Left hindlimb (tissue), 1 donor: ENCODE measurements around the gene SCUBE1.
"Not testable (repeated sequence)": the region's sequence is repeated elsewhere in the genome, so short reads cannot be mapped to it uniquely, and the experiment has no call there.

ENCODE experiments used
- DNase-seq: peaks from one replicate; pipeline ENCODE4 v3.0.0-alpha.2; 2018

SCUBE1 gene

GRCh38 chr22:43299736-43300135, 43.4 kb downstream of the SCUBE1 start:
- no peak for DNase-seq

GRCh38 chr22:43298062-43298801, 44.9 kb downstream of the SCUBE1 start:
- no peak for DNase-seq

GRCh38 chr22:43297270-43298061, 45.7 kb downstream of the SCUBE1 start:
- DNase-seq: no peak

- DNase-seq: no peak
Observed at GRCh38 chr22:43296276-43296902, 46.8 kb downstream of the SCUBE1 start.

GRCh38 chr22:43295660-43296059, 47.5 kb downstream of the SCUBE1 start:
- no peak for DNase-seq

GRCh38 chr22:43295173-43295572, 48.0 kb downstream of the SCUBE1 start:
- DNase-seq: no peak

- no peak for DNase-seq
Observed at GRCh38 chr22:43293655-43294392, 49.3 kb downstream of the SCUBE1 start.

- no peak for DNase-seq
Observed at GRCh38 chr22:43293259-43293654, 49.9 kb downstream of the SCUBE1 start.

- DNase-seq: no peak
Observed at GRCh38 chr22:43292630-43293018, 50.5 kb downstream of the SCUBE1 start.

- no peak for DNase-seq
Observed at GRCh38 chr22:43291381-43291780, 51.8 kb downstream of the SCUBE1 start.

- DNase-seq: no peak
Observed at GRCh38 chr22:43289976-43290721, 53.0 kb downstream of the SCUBE1 start.

GRCh38 chr22:43289531-43289963, 53.6 kb downstream of the SCUBE1 start:
- DNase-seq: no peak

- DNase-seq: no peak
Observed at GRCh38 chr22:43288807-43289420, 54.3 kb downstream of the SCUBE1 start.

- DNase-seq: no peak
Observed at GRCh38 chr22:43288378-43288777, 54.8 kb downstream of the SCUBE1 start.

- no peak for DNase-seq
Observed at GRCh38 chr22:43287441-43287840, 55.7 kb downstream of the SCUBE1 start.

- no peak for DNase-seq
Observed at GRCh38 chr22:43281394-43281793, 61.8 kb downstream of the SCUBE1 start.

GRCh38 chr22:43280523-43280886, 62.7 kb downstream of the SCUBE1 start:
- not testable (repeated sequence) for DNase-seq

- DNase-seq: no peak
Observed at GRCh38 chr22:43279867-43280522, 63.2 kb downstream of the SCUBE1 start.

- DNase-seq: no peak
Observed at GRCh38 chr22:43277987-43278601, 65.1 kb downstream of the SCUBE1 start.

- no peak for DNase-seq
Observed at GRCh38 chr22:43277091-43277490, 66.1 kb downstream of the SCUBE1 start.

GRCh38 chr22:43276321-43276720, 66.9 kb downstream of the SCUBE1 start:
- DNase-seq: no peak
